ENCODE measurements around the gene MIS12. TPM values are rescaled to one million over a fixed set of nuclear protein-coding genes. Genes with fewer than 3 reads are reported as not detected.
A peak's percentile ranks its signal among the peaks of the same experiment; 100 is the strongest.

MIS12 gene
- total RNA-seq, 1 donor from 2014 or later = 28.1 TPM

- H3K4me3 Mint-ChIP-seq = peak overlapping the region; percentile 96
- H3K9me3 Mint-ChIP-seq = no peaks in the 10 kb centered on the region
- peaks cover 44% of the 10 kb centered on the region for H3K27me3 Mint-ChIP-seq
- TF ChIP-seq CTCF (conservative IDR thresholded peaks at IDR 0.05) = peak; percentile 30
- H3K27ac Mint-ChIP-seq = peak overlapping the region; percentile 25
- H3K36me3 Mint-ChIP-seq = peaks cover 7% of the 10 kb centered on the region
- H3K4me1 Mint-ChIP-seq (ENCODE audit: unreplicated experiment) = peaks cover 15% of the 10 kb centered on the region
- peak; percentile 95 for DNase-seq (ENCODE audit: extremely low spot score, unreplicated experiment)
Observed at GRCh38 chr17:5500589-5501391, 14.4 kb downstream of the MIS12 start.

GRCh38 chr17:5501685-5502084, 15.3 kb downstream of the MIS12 start:
- peaks cover 15% of the 10 kb centered on the region for H3K4me1 Mint-ChIP-seq (ENCODE audit: unreplicated experiment)
- TF ChIP-seq CTCF (conservative IDR thresholded peaks at IDR 0.05) = no peak

GRCh38 chr17:5502552-5502951, 16.2 kb downstream of the MIS12 start:
- Mint-ChIP-seq H3K27me3 (peaks cover 32% of the 10 kb centered on the region), H3K4me3 (no peak overlapping the region), H3K27ac (no peak overlapping the region), H3K36me3 (peaks cover 7% of the 10 kb centered on the region), H3K9me3 (no peaks in the 10 kb centered on the region), H3K4me1 (ENCODE audit: unreplicated experiment) (peaks cover 15% of the 10 kb centered on the region)
- DNase-seq (ENCODE audit: extremely low spot score, unreplicated experiment) = no peak
- no peak for TF ChIP-seq CTCF (conservative IDR thresholded peaks at IDR 0.05)

More at GRCh38 chr17:5501685-5502084, 15.3 kb downstream of the MIS12 start:
- Mint-ChIP-seq H3K27ac (peak overlapping the region; percentile 20), H3K4me3 (peak overlapping the region; percentile 96), H3K27me3 (peaks cover 40% of the 10 kb centered on the region), H3K9me3 (no peaks in the 10 kb centered on the region), H3K36me3 (peaks cover 7% of the 10 kb centered on the region)
- no peak for DNase-seq (ENCODE audit: extremely low spot score, unreplicated experiment)

GRCh38 chr17:5506307-5506706, 19.9 kb downstream of the MIS12 start:
- Mint-ChIP-seq H3K36me3 (no peaks in the 10 kb centered on the region), H3K4me1 (ENCODE audit: unreplicated experiment) (peaks cover 4% of the 10 kb centered on the region), H3K9me3 (no peaks in the 10 kb centered on the region), H3K4me3 (no peak overlapping the region), H3K27me3 (peaks cover 11% of the 10 kb centered on the region), H3K27ac (no peak overlapping the region)
- no peak for TF ChIP-seq CTCF (conservative IDR thresholded peaks at IDR 0.05)
- DNase-seq (ENCODE audit: extremely low spot score, unreplicated experiment) = no peak

GRCh38 chr17:5508810-5509209, 22.4 kb downstream of the MIS12 start:
- H3K27ac Mint-ChIP-seq = no peak overlapping the region
- peaks cover 8% of the 10 kb centered on the region for H3K27me3 Mint-ChIP-seq
- no peaks in the 10 kb centered on the region for H3K4me1 Mint-ChIP-seq (ENCODE audit: unreplicated experiment)
- no peak for DNase-seq (ENCODE audit: extremely low spot score, unreplicated experiment)
- no peak for TF ChIP-seq CTCF (conservative IDR thresholded peaks at IDR 0.05)
- H3K36me3 Mint-ChIP-seq = no peaks in the 10 kb centered on the region
- no peaks in the 10 kb centered on the region for H3K9me3 Mint-ChIP-seq
- no peak overlapping the region for H3K4me3 Mint-ChIP-seq

Data from type B pancreatic cell (in vitro differentiated cells).